ENCODE results near the gene B4GALT5.

Gene B4GALT5

DNA sequence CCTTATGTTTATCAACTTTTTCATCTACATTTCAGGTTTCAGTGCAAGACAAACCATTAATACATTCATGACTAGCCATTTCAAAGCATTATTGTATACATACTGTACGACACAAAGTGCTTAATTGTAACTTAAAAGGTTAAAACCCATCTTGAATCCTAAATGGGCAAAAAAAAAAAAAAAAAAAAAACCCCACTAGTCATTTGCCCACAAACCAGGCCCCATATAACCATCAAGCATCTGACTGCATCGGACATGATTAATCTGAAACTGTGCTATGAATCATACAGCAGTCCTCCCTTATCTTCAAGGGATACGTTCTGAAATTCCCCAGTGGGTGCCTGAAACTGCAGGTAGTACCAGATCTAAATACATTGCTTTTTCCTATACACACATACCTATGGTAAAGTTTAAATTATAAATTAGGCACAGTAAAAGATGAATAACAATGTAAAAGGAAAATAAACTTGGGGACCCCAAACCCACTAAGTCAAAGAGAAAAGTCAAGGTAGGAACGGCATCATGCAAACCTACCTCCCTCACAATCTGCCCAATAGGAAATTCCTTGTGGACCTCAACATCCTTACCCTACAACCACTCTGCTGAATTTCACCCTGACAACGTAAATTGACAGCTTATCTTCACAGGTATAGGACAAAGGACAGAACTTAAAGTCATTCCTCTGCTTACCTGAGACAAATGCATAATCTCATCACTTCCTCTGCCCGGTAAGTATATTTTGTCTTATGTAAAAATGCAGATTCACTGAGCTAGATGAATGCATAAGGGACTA, 14.3 kb downstream of the B4GALT5 start:
- DNase-seq = peak; percentile 25

DNA sequence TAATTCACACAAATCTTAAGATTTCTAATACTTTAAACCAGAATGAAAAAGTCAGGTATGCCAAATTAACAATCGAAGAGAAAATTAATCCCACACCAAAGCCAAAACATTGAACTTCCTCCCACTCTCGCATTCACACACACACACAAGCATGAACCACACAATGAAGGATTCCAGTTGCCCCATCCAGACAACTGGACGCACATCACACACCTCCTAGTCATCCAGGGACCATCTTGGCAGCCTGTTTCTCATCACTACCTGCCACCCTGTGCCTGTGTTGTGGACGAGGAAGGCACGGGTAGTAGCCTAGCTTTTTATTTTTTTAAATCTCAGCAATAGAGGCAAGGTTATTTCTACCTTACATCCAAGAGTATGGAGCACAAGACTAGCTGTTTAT, 15.2 kb downstream of the B4GALT5 start:
- no peak for DNase-seq

DNA sequence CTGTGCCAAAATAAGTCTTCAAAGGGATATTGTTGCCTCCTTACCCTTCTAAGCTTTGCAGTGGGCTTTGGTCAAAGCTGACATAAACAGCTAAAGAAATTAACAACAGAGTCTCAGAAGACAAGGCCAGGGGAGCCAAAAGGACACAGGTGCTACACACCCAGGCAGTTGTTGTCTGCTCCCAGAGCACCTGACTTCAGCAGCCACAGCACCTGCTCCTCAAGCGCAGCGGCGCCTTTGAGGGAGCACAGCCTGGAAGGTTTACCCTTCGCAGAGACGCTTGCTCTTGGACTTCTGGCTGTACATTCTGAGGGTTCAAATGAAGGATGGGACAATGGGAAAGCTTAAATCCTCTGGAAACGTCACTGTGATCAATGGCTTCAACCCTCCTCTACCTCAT, 16.6 kb downstream of the B4GALT5 start:
- no peak for DNase-seq

DNA sequence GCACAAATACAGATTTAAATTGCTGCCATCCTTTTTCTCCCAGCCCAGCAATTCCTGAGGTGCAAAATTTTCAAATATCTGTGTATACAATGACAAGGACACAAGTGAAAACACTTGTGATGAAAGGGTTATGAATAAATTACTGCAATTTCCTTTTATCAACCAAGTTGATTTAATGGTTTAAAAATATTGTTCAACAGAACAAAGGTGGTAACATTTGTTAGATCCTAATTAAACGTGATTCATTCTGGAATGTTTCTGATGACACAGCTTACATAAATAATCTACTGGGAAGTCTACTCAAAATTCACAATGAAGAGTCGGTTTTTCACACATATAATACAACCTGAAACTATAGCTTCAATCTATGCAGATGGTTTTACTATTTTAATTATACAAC, 17.1 kb downstream of the B4GALT5 start:
- no peak for DNase-seq

DNA sequence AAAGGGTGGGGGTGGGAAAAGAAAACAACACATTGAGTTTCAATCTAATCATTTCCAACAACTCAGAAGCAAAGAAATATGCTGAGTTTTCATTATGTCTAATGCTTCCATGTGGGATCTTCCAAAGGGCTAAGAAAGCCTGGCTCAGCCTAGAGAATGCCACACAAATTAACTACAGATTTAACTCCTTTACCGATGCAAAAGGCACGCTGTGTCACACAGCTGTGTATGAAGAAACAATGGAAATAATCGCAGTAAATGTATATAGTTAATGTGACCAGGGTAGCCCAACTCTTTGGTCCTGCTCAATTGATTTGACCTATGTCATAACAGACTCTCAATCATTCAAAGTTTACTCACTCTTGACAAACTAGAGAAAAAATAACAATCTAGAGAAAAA, 17.8 kb downstream of the B4GALT5 start:
- DNase-seq = no peak

DNA sequence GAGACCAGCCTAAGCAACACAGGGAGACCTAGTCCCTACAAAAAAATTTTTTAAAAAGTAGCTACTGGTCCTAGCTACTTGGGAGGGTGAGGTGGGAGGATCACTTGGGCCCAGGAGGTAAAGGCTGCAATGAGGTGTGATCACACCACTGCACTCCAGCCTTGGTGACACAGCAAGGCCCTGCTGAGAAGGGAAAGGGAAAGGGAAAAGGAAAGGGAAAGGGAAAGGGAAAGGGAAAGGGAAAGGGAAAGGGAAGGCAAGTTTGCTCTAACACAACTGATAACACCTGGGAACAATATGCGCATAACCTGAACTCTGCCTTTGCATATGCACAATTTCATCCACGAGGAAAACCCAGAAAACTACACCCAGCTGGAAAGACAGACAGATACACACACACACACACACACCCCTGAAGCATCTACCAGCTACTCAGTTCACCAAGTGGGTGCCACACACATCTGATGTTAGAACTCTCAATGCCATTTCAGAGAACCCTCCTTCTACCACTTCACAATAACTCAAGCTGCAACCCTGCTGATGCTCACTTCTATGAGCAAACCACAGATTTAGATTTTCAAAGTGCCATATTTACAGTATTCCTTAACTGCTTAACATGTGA, 19.1 kb downstream of the B4GALT5 start:
- DNase-seq = no peak

DNA sequence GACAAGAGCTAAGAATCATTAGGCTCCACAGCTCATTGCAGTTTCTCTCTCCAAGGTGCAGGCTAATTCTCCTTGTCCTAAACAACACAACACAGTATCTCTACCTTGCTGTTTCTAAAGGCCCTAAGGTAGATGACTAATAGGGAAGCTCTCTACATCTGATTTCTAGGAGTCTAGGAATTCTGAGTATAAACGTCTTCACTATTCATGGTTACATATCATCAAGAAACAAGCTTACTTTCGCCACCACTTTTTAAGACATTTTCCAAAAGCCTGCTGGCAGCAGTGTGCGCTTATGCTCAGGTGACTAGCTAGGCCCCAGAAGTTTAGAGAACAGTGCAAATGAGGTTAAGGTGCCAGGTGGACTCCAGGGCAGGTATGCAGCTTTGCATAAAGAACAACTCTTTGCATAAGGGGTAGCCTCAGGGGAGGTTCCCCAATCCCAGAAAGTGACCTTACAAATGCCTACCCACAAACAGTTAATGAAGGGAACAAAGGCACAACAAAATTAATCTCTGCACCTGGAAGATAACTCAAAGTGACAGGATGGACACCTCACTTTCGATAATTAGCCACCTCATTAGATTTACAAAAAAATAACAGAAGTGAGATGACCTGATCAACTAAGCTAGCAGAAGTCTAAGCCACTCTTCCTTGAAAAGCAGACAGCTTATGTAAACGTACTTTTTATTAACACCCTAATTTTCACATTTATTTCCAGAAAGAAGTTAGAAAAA, 20.1 kb downstream of the B4GALT5 start:
- no peak for DNase-seq

DNA sequence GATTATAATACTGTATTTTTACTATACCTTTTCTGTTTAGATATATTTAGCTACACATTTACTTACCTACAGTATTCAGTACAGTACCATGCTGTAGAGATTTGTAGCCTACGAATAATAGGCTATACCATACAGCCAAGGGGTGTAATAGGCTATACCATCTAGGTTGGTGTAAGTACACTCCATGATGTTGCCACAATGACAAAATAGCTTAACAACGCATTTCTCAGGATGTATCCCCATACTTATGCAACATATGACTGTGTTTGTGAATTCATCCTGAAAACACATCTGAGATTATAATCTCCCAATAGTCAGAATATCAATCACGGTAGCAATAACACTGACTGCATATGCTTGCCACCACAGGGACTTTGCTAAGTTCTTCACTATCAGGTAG, 20.7 kb downstream of the B4GALT5 start:
- no peak for DNase-seq

DNA sequence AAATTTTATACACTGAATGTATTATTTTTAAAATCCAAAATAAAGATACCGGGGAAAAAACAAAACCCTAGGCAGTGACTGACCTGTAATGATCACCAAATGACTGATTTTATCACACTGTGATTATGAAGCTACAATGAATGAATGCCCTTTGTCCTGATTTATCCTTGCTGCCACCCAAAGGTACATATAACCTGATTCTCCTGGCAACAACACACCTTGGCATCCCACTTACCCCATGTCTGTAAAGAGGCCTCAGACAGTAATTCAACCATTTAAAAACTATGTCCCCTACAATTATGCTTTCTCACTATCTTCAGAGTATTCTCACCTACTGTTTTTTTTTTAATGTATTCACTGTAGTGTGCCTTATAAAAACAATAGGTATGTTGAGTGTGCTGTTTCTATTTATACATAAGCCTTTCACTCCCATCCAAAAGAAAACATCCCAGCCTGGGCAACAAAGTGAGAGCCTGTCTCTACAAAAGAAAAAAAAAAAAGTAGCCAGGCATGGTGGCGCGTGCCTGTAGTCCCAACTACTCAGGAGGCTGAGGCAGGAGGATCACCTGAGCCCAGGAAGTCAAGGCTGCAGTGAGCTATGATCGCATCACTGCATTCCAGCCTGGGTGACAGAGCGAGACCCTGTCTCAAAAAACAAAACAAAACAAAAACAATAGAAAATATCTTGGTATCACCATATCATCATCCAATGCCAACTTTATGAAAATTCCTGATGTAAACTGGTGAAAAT, 21.7 kb downstream of the B4GALT5 start:
- DNase-seq = no peak

DNA sequence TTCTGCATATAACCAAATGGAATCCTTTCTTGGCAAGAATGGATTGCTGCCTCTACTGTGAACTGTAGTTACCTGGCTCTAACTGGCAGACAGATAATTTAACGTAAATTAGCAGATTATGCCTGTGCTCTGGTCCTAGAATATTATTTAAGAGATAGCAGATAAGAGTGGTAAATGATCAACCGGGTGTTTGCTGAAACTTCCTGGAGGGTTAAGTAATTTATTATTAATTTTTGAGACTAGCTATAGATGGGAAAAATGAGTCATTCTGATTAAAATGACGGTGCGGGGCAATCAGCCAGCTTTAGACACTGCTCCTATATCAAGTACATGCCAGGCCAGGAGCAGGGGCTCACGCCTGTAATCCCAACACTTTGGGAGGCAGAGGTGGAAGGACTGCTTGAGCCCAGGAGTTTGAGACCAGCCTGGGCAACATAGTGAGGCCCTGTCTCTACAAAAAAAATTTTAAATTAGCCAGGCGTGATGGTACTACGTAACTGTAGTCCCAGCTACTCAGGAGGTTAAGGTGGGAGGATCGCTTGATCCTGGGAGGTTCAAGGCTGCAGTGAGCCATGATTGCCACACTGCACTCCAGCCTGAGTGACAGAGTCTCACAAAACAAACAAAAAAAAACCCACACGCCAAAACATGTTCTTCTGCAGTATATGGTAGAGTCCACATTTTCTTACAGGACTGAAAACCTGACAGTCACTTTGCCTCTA, 22.6 kb downstream of the B4GALT5 start:
- DNase-seq = no peak

DNA sequence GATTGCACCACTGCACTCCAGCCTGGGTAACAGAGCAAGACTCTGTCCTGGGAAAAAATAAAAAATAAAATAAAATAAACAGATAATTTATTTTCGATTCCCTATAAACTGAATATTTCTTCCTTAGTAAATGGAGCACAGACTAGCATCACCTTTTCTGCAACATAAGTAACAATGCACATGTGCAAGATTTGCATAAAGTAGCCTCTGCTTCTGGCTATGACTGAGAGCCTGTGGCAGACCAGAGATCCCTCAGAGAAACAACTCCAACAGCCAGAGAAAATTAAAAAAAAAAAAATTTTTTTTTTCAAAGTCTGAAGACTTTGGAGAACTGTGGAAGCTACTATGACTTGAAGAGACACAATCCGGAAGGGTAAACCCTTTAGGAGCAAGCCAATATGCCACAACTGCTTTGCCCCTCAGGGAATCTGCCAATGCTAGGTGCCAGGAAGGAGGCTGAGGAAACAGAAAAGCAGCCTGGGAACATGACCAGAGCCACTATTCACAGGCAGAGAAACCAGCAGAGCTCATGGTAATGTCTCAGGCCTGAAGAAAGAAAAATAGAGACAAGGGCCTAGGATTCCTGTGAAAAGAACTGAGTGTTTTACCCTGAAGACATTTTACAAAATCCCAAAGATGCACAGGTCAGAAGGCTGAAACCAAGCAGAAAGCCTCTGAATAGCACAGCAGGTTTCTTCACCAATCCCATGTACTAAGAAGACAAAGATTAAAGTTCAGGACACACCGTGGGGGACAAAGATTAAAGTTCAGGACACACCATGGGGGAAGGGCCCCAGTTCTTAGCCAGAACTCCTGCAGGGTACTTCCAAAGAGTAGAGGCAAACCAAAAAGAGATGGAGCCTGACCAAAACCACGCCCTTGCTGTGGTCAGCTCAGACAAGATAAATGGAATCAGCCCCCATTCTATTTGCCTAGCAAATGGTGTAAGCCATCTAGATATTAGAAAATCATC, 25.8 kb downstream of the B4GALT5 start:
- no peak for DNase-seq

DNA sequence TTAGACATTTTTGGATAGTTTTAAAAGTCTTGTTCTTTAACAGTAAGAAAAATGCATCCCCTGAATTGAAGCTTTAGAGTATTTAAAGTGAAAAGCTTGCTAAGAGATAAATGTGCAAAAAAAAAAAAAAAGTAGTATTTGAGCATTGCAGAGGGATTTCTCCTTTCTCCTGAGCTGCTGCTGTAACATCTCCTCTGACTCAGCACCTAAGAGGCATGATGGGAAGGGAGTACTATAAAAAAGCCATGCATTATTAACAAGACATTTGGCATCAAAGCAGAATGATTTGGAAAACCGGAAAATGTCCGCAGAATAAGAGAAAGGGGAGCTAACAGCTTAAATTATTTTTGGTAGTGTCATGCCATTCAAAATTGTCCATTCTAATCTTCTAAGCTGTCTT, 27.9 kb downstream of the B4GALT5 start:
- DNase-seq = no peak

DNA sequence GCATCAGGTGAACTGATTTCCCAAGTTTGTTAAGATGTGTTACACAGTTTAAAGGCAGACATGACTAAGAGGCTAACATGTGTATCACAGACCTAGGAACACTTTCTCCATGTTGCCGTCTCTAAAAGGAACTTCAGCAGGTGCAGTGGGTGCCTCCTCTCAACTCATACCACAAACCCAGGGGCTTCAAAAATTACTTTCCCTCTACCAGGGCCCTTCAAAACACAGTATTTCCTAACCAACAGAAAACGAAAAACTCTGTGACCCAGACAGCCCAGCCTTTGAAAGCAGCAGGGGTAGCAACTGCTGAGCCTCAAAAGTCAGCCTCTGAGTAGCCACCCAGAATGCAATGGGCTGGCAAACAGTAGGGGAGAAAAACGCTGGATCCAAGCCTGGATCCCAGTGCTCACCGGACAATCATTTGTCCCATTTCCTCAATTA, 28.5 kb downstream of the B4GALT5 start:
- no peak for DNase-seq

DNA sequence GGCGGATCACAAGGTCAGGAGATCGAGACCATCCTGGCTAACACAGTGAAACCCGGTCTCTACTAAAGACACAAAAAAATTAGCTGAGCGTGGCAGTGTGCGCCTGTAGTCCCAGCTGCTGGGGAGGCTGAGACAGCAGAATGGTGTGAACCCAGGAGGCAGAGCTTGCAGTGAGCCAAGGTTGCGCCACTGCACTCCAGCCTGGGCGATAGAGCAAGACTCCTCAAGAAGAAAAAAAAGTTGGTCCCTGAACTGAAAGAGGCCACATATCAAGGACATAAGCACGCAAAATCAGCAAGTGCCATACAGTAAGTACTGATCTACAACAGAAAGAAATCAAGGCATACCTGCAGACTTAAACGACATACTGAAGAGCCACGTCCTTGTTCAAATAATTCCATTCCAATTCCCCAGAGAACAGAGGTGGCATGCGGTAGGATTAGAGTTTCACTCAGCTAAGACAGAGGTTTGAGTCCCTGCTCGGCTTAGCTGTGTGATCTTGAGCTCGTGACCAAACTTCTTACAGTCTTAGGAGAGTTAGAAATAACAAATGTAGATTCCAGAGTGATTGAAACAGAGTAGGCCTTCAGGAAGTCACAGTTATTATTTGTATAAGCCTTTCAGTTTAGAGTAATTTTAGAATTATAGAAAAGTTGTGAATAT, 29.2 kb downstream of the B4GALT5 start:
- DNase-seq = no peak

DNA sequence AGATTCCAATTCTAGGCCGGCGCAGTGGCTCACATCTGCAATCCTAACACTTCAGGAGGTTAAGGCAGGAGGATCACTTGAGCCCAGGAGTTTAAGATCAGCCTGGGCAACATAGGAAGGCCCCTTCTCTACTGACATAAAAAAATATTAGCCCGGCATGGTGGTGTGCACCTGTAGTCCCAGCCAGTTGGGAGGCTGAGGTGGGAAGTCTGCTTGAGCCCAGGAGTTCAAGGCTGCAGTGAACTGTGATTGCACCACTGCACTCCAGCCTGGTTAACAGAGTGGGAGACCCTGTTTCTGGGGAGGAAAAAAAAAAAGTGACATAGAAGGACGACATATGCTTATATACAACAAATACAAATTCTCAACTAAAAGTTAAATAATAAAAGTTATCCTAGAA, 30.9 kb downstream of the B4GALT5 start:
- no peak for DNase-seq

DNA sequence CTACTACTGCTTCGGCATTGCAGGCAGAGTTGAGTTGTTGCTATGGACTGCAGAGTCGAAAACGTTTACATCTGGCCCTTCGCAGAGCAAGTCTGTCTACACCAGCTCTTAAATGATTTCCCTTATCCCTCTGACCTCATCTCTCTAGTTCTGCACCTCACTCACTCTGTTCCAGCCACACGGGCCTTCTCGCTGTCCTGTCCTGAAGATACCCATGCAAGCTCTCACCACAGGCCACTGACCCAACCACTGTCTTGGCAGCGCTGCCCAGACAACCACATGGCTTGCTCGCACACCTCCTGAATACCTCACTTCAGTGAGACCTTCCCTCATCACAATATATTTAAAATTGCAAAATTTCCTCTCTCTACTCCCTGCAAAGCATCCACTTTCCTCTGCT, 31.4 kb downstream of the B4GALT5 start:
- DNase-seq = no peak

DNA sequence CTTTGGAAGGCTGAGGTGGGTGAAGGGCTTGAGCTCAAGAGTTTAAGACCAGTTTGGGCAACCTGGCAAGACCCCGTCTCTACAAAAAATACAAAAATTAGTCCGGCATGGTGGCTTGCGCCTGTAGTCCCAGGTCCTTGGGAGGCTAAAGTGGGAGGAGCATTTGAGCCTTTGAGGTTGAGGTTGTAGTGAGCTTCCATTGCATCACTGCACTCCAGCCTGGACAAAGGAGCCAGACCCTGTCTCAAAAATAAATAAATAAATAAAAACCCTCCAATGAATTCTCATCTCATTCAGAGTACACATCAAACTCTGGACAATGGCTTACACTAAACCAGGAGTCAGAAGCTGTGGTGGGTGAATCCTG, 31.8 kb downstream of the B4GALT5 start:
- no peak for DNase-seq

DNA sequence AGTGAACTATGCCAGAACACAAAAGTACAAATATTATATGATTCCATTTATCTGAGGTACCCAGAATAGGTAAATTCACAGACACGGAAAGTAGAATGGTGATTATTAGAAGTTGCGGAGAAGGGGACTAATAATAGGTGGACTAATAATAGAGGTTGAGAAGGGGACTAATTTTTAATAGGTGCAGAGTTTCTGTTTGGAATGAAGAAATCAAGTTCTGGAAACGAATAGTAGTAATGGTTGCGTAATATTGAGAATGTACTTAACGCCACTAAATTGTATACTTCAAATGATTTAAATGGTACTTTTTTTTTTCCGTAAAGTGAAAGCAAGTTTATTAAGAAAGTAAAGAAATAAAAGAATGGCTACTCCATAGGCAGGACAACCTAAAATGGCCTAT, 33.2 kb downstream of the B4GALT5 start:
- DNase-seq = no peak

DNA sequence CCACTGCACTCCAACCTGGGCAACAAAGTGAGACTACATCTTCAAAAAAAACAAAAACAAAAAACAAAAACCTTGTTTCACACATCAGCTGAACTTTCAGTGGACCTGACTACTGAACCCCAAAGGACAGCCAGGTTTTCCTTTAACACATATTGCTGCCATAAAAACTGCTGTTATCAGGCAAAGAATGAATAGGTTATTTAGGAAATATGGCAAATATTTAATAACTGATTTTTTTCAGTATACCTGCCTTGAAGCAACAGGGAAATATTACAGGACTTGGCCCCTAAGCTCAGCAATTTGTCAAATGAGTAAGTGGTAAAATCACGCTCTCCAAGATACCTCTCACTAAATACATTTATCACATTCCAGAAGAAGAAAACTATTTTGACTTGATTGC, 34.0 kb downstream of the B4GALT5 start:
- DNase-seq = no peak

DNA sequence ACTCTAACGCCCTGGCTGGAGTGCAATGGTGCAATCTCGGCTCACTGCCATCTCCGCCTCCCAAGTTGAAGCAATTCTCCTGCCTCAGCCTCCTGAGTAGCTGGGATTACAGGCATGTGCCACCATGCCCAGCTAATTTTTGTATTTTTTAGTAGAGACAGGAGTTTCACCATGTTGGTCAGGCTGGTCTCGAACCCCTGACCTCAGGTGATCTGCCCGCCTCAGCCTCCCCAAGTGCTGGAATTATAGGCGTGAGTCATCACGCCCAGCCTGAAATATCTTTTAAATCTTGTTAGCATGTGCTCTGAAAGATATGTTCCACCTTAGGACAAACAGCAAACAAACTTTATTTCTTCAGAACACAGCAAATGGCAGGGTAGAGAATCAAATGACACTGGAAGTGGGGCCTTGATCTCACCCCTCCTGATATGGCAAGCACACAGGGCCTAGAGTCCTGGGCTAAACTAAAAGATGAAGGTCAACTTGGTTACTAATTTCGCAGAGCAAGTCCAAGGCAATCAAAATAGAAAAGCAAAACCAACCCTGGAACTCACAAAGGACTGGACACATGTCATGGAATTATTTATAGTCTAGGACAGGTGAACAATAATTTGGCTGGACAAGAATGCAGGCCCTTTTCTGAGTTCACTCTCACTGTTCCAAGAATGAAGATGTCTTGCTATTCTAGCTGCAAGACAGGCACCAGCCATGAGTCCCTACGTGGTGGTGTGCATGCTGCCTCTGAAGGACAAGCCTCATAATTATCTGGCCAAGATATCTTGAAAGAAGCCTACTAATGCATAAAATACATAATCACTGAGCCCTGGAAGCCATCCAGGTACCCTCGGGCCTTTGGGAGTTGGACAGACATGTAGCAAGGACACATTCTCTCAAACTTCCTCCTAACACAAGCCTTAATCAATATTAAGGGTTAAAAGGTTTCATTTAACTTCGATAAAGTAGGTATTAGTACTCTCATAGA, 35.6 kb downstream of the B4GALT5 start:
- no peak for DNase-seq

All from stimulated activated naive CD4-positive, alpha-beta T cell treated with Interleukin-2 at 50 U/mL for 16 hours (primary cell).